Endothelial cell of umbilical vein (primary cell): ENCODE data around the gene MTAP. TPM values are rescaled to one million over a fixed set of nuclear protein-coding genes. Genes with fewer than 3 reads are reported as not detected.

ENCODE experiments used
- BruUV-seq: library from RNA; stranded (reverse); fragments of 400-500 nt; replicated peaks from 2 replicates; lab custom pipeline; 2021; lab: Mats Ljungman, UMichigan
- CTCF ChIA-PET: fragments of 300-600, 350-600 bp; sonication (Branson Sonifier 250); formaldehyde crosslinking; loops from one replicate; lab custom pipeline; 2021; ENCODE audit warnings: antibody characterized with exemption, inconsistent platforms; lab: Charles Lee
- POLR2A ChIA-PET: fragments of 300-600, 350-600 bp; sonication (Branson Sonifier 250); formaldehyde crosslinking; loops from one replicate; lab custom pipeline; 2021; ENCODE audit warnings: antibody characterized with exemption, inconsistent platforms; lab: Charles Lee
- DNase-seq: peaks from one replicate; pipeline ENCODE4 v3.0.0-alpha.2; 2011; ENCODE audit warnings: low read depth, low spot score
- FAIRE-seq: peaks from 2 replicates; lab custom pipeline; 2011; peaks lifted over from hg19 to GRCh38; lab: Jason Lieb, UNC
- H2AFZ ChIP-seq: 2 replicates; pipeline ENCODE4 v1.6.0; 2012; ENCODE audit warnings: low read depth, low read length, control low read depth, inconsistent platforms
- H3K27ac ChIP-seq: 2 replicates; pipeline ENCODE4 v1.5.1; 2011; ENCODE audit warnings: low read depth, mild to moderate bottlenecking, control low read depth, low read length, moderate library complexity; ENCODE audit not compliant: insufficient read depth
- H3K27me3 ChIP-seq, 2 experiments: 2 replicates each; pipeline versions ENCODE4 v1.6.0 to v1.6.1; 2011; ENCODE audit warnings: low read length in 2 of 2, mixed read lengths in 1 of 2; ENCODE audit not compliant: control insufficient read depth in 2 of 2, insufficient read depth in 2 of 2
- H3K36me3 ChIP-seq, 2 experiments: 2 replicates in 1 of 2; 3 replicates in 1 of 2; pipeline ENCODE4 v1.5.1; 2011; ENCODE audit warnings: low read length in 2 of 2, mild to moderate bottlenecking in 1 of 2, moderate library complexity in 1 of 2; ENCODE audit not compliant: control insufficient read depth in 2 of 2, insufficient read depth in 2 of 2; ENCODE audit errors: extremely low read depth in 1 of 2
- H3K4me1 ChIP-seq: 3 replicates; pipeline ENCODE4 v1.5.1; 2011; ENCODE audit warnings: mild to moderate bottlenecking, low read length; ENCODE audit not compliant: control insufficient read depth, insufficient read depth; ENCODE audit errors: extremely low read depth
- H3K4me2 ChIP-seq: 2 replicates; pipeline ENCODE4 v1.6.1; 2011; ENCODE audit warnings: low read length, control low read depth, mixed read lengths; ENCODE audit not compliant: insufficient read depth
- H3K4me3 ChIP-seq, 3 experiments: fragments of 200-600 bp in 1 of 3; sonication (generic), shearing (Covaris generic) in 1 of 3; replicated peaks in 1 of 3; 2 replicates each; pipeline ENCODE4 v1.5.1; 2011 to 2016; ENCODE audit warnings: control low read depth in 3 of 3, low read length in 3 of 3, mild to moderate bottlenecking in 2 of 3, inconsistent platforms in 1 of 3, low read depth in 1 of 3, moderate library complexity in 1 of 3; ENCODE audit not compliant: insufficient read depth in 1 of 3
- H3K79me2 ChIP-seq: 2 replicates; pipeline ENCODE4 v1.6.0; 2012; ENCODE audit warnings: low read length, inconsistent platforms; ENCODE audit not compliant: control insufficient read depth, insufficient read depth
- H3K9ac ChIP-seq: replicated peaks from 2 replicates; pipeline ENCODE3; 2011; ENCODE audit warnings: low read length, control low read depth; ENCODE audit not compliant: insufficient read depth; ENCODE audit errors: extremely low read depth
- H3K9me1 ChIP-seq: replicated peaks from 3 replicates; pipeline ENCODE4 v1.6.0; 2011; ENCODE audit warnings: mild to moderate bottlenecking, low read length; ENCODE audit not compliant: control insufficient read depth, insufficient read depth; ENCODE audit errors: extremely low read depth
- H3K9me3 ChIP-seq: replicated peaks from 2 replicates; pipeline ENCODE4 v1.5.1; 2012; ENCODE audit warnings: low read length, inconsistent platforms; ENCODE audit not compliant: control insufficient read depth, insufficient read depth
- H4K20me1 ChIP-seq: replicated peaks from 2 replicates; pipeline ENCODE3; 2011; ENCODE audit warnings: mild to moderate bottlenecking, low read length; ENCODE audit not compliant: control insufficient read depth, insufficient read depth; ENCODE audit errors: extremely low read depth
- CTCF ChIP-seq, 2 donors: IDR thresholded peaks; 1 replicate in 1 of 2; 2 replicates in 1 of 2; pipeline ENCODE4 v1.5.1; 2011; ENCODE audit warnings: low read length in 2 of 2, mild to moderate bottlenecking in 2 of 2, moderate library complexity in 2 of 2, control low read depth in 1 of 2, inconsistent platforms in 1 of 2, low read depth in 1 of 2; ENCODE audit not compliant: insufficient read depth in 1 of 2; ENCODE audit errors: extremely low read depth in 1 of 2
- EZH2 ChIP-seq: IDR thresholded peaks from 2 replicates; pipeline ENCODE4 v1.6.1; 2012; ENCODE audit warnings: borderline replicate concordance, low read depth, mild to moderate bottlenecking, moderate library complexity, low read length, inconsistent platforms; ENCODE audit not compliant: severe bottlenecking
- FOS ChIP-seq: IDR thresholded peaks from 2 replicates; pipeline ENCODE4 v1.6.1; 2011; ENCODE audit warnings: mild to moderate bottlenecking, low read length, moderate library complexity, borderline replicate concordance; ENCODE audit not compliant: insufficient read depth
- GATA2 ChIP-seq: IDR thresholded peaks from 2 replicates; pipeline ENCODE4 v1.7.0; 2011; ENCODE audit warnings: low read depth, mild to moderate bottlenecking, moderate library complexity, mixed read lengths, low read length; ENCODE audit not compliant: insufficient read length, insufficient read depth
- JUN ChIP-seq: IDR thresholded peaks from 2 replicates; pipeline ENCODE4 v1.6.1; 2011; ENCODE audit warnings: borderline replicate concordance, low read depth; ENCODE audit not compliant: insufficient read length, insufficient read depth
- MAX ChIP-seq: IDR thresholded peaks from 2 replicates; pipeline ENCODE4 v1.6.1; 2011; ENCODE audit not compliant: insufficient read depth, insufficient read length
- MYC ChIP-seq: IDR thresholded peaks from one replicate; pipeline ENCODE4 v1.6.1; 2011; ENCODE audit warnings: mild to moderate bottlenecking, low read depth, low read length
- POLR2A ChIP-seq: IDR thresholded peaks from 2 replicates; pipeline ENCODE4 v1.6.1; 2012; ENCODE audit warnings: low read depth, mild to moderate bottlenecking, control low read depth, low read length
- POLR2AphosphoS5 ChIP-seq: IDR thresholded peaks from 2 replicates; pipeline ENCODE4 v1.6.1; 2012; ENCODE audit warnings: low read depth, mild to moderate bottlenecking, control low read depth, low read length, moderate library complexity; ENCODE audit not compliant: insufficient read depth
- dilution Hi-C: fragments of 300-500 bp; cut with MboI; formaldehyde crosslinking; loops from one replicate; pipeline ENCODE4 v1.15.0; 2019; ENCODE audit warnings: low sequenced_read_pairs; ENCODE audit not compliant: extremely low pct_ligation_motif_present
- intact Hi-C: fragments of 100-400 bp; cut with micrococcal nuclease; formaldehyde crosslinking; loops from one replicate; pipeline ENCODE4 v1.10.0; 2022
- polyA plus RNA-seq, 4 experiments: library from polyadenylated mRNA; depleted of rRNA in 3 of 4; stranded (reverse) in 3 of 4; unstranded in 1 of 4; fragments of >200 nt; gene quantifications; 2 replicates each; pipeline versions ENCODE4 v1.2.1 to v1.2.3, GENCODE V29; 2011 to 2012; ENCODE audit warnings: missing spikeins in 1 of 4
- total RNA-seq: library from RNA; stranded (reverse); gene quantifications from 2 replicates; pipeline ENCODE4 v1.2.3, GENCODE V29; 2021

Gene MTAP
- total and polyA plus RNA-seq, 2 donors (not counting 3 experiments of a cell fraction or from before 2014, with no cell fraction given), result 11.3 to 55.1 TPM

- H3K79me2 ChIP-seq, result no peaks in the 10 kb centered on the region
- H3K9ac ChIP-seq, result no peak overlapping the region
- DNase-seq (no peak), FAIRE-seq (no peak)
- H3K4me2 ChIP-seq, result no peak overlapping the region
- no peaks in the 10 kb centered on the region for H3K9me3 ChIP-seq
- no TSS peak for BruUV-seq
- H3K4me1 ChIP-seq, result no peaks in the 10 kb centered on the region
- peaks cover 12 to 40% of the 10 kb centered on the region in 2 experiments for H3K27me3 ChIP-seq
- no peak overlapping the region for H3K4me3 ChIP-seq
- no peaks in the 10 kb centered on the region for H3K9me1 ChIP-seq
- no peaks in the 10 kb centered on the region for H4K20me1 ChIP-seq
- ChIA-PET CTCF (interaction anchor here (1.2 kb wide), 1 partner anchor 52 kb away, joined by 3 read pairs; no protein-coding TSS in a partner anchor), POLR2A (no interaction called here)
- H3K27ac ChIP-seq, result no peak overlapping the region
- no peaks in the 10 kb centered on the region for H3K36me3 ChIP-seq
- dilution Hi-C loops, result no loop called here
- TF ChIP-seq JUN (no peak), MAX (no peak)
- intact Hi-C loops, result no loop called here
- no peak overlapping the region for H2AFZ ChIP-seq
Measured at GRCh38 chr9:21758540-21758939, 43.9 kb upstream of the MTAP start.

GRCh38 chr9:21761309-21761901 lies 41.0 kb upstream of the MTAP start:
- H3K9me1 ChIP-seq, result no peaks in the 10 kb centered on the region
- ChIA-PET CTCF (interaction anchor here (0.8 to 1.2 kb wide), 4 partner anchors 10 to 295 kb away, joined by 3 read pairs; no protein-coding TSS in a partner anchor), POLR2A (no interaction called here)
- no peaks in the 10 kb centered on the region for H3K36me3 ChIP-seq
- DNase-seq, result no peak
- peaks cover 3 to 21% of the 10 kb centered on the region in 2 experiments for H3K27me3 ChIP-seq
- TF ChIP-seq POLR2AphosphoS5 (no peak), GATA2 (no peak), EZH2 (no peak), POLR2A (no peak), MAX (no peak), CTCF (IDR thresholded peaks at IDR 0.05; ENCODE audit: extremely low read depth in 1 of 2, insufficient read depth in 1 of 2, low read depth in 1 of 2, low read length in 2 of 2) (no peak), MYC (no peak), FOS (no peak)
- no peak overlapping the region for H3K4me2 ChIP-seq
- H3K9me3 ChIP-seq, result no peaks in the 10 kb centered on the region
- H3K9ac ChIP-seq, result no peak overlapping the region
- no peak for FAIRE-seq
- no peaks in the 10 kb centered on the region for H4K20me1 ChIP-seq
- intact Hi-C loops (no loop called here), dilution Hi-C loops (no loop called here)
- H2AFZ ChIP-seq, result no peak overlapping the region
- H3K27ac ChIP-seq, result no peak overlapping the region
- H3K4me3 ChIP-seq, result no peak overlapping the region
- no peaks in the 10 kb centered on the region for H3K79me2 ChIP-seq
- no TSS peak for BruUV-seq
- H3K4me1 ChIP-seq, result no peaks in the 10 kb centered on the region
